NCI-H1092 (cell line): ENCODE data around the gene BRINP3.
"Not testable (repeated sequence)": the region's sequence is repeated elsewhere in the genome, so short reads cannot be mapped to it uniquely, and the experiment has no call there.

Experiments
- DNase-seq: peaks from one replicate; lab custom pipeline; 2025; lab: John Stamatoyannopoulos, UW

BRINP3 gene

DNA sequence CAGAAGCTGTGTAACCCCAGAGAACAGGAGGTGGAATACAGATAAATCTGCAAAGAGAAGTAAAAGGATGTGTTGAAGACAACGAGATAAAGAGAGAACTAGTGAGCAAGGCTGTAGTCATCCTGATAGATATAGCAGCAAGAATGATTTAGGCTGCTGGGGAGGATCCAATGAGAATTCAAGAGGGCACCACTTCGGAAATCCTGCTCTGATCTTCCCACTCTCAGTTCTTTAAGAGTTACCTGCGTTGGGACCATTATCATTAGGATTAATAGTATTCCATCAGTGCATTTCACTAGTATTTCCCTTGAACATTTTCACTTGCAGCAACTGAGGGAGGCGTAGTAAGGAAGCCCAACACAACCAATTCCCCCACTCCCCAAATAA lies at the start of gene BRINP3:
BRINP3 (minus strand) TSS at position 103 of the 387 bp plus-strand sequence.
- no peak for DNase-seq

DNA sequence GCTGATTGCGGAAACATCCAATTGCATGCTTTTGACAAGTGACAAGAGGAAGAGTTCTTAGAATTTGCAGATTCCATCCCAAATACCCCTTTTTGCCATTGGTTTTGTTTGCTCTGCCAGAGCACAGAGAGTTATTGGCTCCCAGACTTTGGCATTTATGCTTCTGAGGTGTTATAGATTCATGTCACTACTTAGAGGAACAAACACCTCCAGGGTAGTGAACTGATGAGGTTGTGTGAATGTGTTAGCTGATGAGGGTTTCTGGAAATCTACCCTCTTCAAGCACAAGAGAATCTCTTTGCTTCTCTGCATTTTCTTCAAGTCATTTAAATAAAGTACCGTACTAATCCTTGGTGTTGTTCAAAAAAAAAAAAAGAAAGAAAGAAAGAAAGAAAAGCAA lies 33.9 kb upstream of the BRINP3 start:
- DNase-seq = no peak

GRCh38 chr1:190507357-190507756 lies 29.7 kb upstream of the BRINP3 start:
- no peak for DNase-seq

DNA sequence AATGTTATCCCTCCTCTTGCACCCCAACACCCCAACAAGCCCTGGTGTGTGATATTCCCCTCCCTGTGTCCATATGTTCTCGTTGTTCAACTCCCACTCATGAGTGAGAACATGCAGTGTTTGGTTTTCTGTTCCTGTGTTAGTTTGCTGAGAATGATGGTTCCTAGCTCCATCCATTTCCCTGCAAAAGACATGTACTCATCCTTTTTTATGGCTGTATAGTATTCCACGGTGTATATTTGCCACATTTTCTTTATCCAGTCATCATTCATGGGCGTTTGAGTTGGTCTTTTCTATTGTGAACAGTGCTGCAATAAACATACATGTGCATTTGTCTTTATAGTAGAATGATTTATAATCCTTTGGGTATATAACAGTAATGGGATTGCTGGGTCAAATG lies 26.9 kb upstream of the BRINP3 start:
- DNase-seq = not testable (repeated sequence)

- no peak for DNase-seq
These were observed 19.9 kb upstream of the BRINP3 start for GRCh38 chr1:190497565-190497964.

- no peak for DNase-seq
These were observed 16.8 kb upstream of the BRINP3 start for GRCh38 chr1:190494451-190494850.

- DNase-seq = no peak
These were observed 13.7 kb upstream of the BRINP3 start for GRCh38 chr1:190491404-190491803.

GRCh38 chr1:190484045-190484444 lies 6.4 kb upstream of the BRINP3 start:
- no peak for DNase-seq

DNA sequence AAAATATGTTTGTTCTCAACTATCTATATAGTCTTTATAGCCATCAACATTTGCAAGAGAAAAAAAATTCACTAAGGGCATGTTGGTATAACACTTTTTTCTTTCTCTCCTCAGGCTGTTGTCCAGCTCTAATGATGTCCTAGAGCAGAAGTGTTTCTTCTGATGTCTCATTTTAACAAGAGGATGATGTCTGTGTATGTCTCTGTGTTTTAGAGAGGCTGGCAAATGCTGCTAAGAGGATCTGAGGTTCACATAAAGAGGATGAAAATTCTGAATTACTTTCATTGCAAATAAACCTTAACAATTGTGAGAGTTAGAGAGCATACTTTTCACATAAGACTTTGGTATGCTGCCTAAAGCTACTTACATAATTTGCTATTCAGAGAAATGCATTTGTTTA lies 2.6 kb upstream of the BRINP3 start:
- no peak for DNase-seq

- no peak for DNase-seq
These were observed 1.9 kb upstream of the BRINP3 start for GRCh38 chr1:190479516-190479915.

- DNase-seq = no peak
These were observed 1.4 kb upstream of the BRINP3 start for GRCh38 chr1:190479050-190479397.

GRCh38 chr1:190478149-190479049 lies 735 bp upstream of the BRINP3 start:
- DNase-seq = peak; percentile 33

GRCh38 chr1:190476806-190477205 lies 858 bp downstream of the BRINP3 start:
- DNase-seq = no peak

GRCh38 chr1:190476321-190476720 lies 1.3 kb downstream of the BRINP3 start:
- DNase-seq = no peak

DNA sequence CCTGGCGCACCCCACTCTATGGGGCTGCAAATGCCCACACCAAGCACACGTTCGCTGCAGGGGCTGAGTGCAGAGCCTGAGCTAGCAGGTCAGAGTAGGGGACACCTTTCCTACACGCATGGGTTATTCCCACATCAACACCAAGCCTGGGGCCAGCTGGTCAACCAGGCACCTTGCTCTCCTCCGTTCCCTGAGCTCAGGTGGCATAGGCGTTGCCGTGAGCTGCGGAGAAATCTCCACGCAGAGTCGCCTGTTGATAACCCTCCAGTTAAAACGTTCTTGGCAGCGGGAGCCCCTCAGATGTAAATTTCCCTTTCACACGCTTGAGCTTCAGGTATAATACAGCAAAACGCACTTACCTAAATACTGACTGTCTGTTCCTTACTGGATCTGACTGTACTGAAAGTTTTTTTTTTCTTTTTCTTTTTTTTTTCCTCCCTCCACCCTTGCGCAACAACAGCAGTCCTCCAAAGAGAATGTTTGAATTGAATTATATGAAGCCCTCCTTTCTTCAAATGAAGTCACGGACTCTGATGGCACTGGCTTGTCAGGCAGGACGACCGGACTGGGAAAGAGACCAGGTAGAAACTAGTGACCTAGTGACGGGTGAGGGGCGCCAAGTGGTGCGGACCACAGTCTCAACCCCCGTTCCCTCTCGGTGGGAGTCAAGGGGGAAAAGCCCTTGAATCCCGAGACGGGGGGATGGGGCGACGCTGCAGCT lies 2.1 kb downstream of the BRINP3 start:
- no peak for DNase-seq

DNA sequence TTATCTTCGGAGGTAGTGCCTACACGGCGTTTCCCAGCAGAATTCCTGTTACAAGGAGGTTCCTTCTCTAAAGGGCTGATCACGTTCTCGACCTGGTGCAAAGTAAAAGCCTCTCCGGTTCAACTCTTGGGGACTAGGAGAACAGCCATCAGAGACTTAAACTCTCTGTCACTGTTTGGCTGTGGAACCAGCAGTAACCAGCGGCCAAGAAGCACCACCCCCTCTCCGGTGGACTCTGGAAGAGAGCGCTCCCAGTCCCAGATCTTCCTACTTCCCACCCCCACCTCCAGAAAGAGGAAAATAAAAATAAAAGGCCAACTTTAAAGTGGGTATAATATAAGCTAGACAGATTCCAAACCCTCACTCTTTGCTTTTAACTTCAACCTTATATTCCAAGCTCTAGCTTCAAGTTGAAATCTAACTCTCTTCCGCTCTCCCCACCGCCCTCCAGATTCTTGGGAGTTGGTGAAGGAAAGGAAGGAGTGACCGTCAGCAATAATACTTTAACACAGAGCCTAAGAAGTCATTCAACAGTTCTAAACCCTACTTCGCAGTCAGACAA lies 2.9 kb downstream of the BRINP3 start:
- no peak for DNase-seq

GRCh38 chr1:190474010-190474409 lies 3.7 kb downstream of the BRINP3 start:
- DNase-seq = no peak

- no peak for DNase-seq
These were observed 5.2 kb downstream of the BRINP3 start for GRCh38 chr1:190472494-190472893.

- DNase-seq = no peak
These were observed 5.6 kb downstream of the BRINP3 start for GRCh38 chr1:190472042-190472441.

- no peak for DNase-seq
These were observed 13.0 kb downstream of the BRINP3 start for GRCh38 chr1:190464690-190465089.

DNA sequence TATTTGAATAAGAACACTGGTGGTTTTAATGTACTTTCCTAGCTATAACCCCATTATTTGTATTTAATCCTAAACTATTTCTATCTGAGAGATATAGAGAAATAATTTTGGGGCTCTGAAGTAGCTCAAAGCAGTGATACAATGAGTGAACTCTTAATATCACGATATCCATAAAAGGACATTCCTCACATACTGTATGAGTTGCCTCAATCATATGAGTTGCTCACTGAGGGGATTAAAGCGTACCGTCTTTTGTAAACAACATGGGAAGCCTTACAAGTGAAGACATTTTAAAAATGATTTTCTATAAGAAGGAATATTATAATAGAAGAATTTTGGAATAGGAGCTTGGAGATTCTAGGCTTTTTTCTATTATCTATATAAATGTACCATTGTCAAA lies 21.5 kb downstream of the BRINP3 start:
- DNase-seq = no peak

DNA sequence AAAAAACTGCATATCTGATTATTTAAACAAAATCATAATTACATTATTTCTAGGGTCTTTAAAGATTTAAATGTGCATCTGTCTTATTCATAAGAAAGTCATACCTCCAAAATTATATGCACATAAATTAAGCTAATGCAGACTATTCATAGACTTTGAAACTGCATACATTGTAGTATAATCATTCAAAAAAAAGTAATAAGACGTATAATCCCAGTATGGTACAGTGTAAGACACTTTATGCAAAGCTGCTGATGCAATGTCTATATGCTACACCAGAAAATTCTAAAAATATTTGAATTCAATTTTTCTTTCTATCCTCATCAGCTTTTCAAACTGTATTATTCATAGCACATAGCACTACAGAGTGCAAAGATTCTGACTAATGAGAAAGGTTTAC lies 22.0 kb downstream of the BRINP3 start:
- DNase-seq = no peak

- no peak for DNase-seq
These were observed 24.1 kb downstream of the BRINP3 start for GRCh38 chr1:190453550-190453949.
